Esophagus squamous epithelium (tissue), 4 donors: Measurements from ENCODE around the gene RBBP8NL.

Source experiments
- CTCF ChIP-seq, 6 experiments: fragments of 450-650 bp in 4 of 6; fragments of 200-600 bp in 2 of 6; sonication (generic) in 2 of 6; IDR thresholded peaks; one replicate each; pipeline ENCODE4 v1.5.1; 2016 to 2019; ENCODE audit warnings: antibody characterized with exemption in 6 of 6, mild to moderate bottlenecking in 4 of 6, moderate library complexity in 4 of 6
- POLR2A ChIP-seq, 4 donors: fragments of 450-650 bp; IDR thresholded peaks; one replicate each; pipeline ENCODE4 v1.6.1; 2017; ENCODE audit warnings: antibody characterized with exemption in 4 of 4, mild to moderate bottlenecking in 4 of 4, moderate library complexity in 3 of 4

GRCh38 chr20:62424249-62425107, 2.9 kb downstream of the RBBP8NL start:
- TF ChIP-seq CTCF (IDR thresholded peaks at IDR 0.05) = no peak
- no peak for TF ChIP-seq POLR2A (IDR thresholded peaks at IDR 0.05)
